ENCODE measurements around the gene MLEC.

Gene MLEC

DNA sequence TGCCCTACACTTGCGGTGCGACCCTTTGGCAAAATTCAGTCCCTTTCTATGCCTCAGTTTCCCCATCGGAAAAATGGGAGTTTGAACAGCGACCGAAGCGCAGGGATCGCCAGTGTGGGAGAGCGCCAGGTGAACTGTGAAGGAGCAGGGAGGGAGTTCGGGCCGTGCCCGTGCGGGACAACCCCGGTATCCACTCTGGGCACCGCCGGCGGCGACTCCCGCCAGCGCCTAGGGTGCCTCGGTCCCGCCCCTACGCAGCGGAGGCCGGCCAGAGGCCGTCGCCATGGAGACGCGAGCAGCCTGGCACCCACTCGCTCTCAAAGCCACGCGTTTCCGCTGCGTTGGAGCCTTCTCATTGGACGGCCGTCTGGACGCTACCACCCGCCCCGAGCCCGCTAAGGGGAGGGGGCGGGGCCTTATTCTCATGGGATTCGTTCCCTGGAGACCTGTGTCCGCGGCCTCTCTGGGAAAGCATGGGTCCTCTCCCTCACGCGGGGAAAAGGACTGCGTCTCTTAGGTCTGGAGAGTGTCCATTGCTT, 729 bp upstream of the MLEC start:
- TF ChIP-seq, protein P1, sequence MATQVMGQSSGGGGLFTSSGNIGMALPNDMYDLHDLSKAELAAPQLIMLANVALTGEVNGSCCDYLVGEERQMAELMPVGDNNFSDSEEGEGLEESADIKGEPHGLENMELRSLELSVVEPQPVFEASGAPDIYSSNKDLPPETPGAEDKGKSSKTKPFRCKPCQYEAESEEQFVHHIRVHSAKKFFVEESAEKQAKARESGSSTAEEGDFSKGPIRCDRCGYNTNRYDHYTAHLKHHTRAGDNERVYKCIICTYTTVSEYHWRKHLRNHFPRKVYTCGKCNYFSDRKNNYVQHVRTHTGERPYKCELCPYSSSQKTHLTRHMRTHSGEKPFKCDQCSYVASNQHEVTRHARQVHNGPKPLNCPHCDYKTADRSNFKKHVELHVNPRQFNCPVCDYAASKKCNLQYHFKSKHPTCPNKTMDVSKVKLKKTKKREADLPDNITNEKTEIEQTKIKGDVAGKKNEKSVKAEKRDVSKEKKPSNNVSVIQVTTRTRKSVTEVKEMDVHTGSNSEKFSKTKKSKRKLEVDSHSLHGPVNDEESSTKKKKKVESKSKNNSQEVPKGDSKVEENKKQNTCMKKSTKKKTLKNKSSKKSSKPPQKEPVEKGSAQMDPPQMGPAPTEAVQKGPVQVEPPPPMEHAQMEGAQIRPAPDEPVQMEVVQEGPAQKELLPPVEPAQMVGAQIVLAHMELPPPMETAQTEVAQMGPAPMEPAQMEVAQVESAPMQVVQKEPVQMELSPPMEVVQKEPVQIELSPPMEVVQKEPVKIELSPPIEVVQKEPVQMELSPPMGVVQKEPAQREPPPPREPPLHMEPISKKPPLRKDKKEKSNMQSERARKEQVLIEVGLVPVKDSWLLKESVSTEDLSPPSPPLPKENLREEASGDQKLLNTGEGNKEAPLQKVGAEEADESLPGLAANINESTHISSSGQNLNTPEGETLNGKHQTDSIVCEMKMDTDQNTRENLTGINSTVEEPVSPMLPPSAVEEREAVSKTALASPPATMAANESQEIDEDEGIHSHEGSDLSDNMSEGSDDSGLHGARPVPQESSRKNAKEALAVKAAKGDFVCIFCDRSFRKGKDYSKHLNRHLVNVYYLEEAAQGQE (IDR thresholded peaks at IDR 0.05; ENCODE audit: insufficient read depth in 1 of 2, low read depth in 2 of 2, low read length in 2 of 2) = no peak
- TF ChIP-seq FOXP2 (optimal IDR thresholded peaks at IDR 0.05; ENCODE audit: borderline replicate concordance, extremely low read depth, extremely low read length, insufficient read depth) (peak; percentile 43), SIN3A (IDR thresholded peaks at IDR 0.05; ENCODE audit: borderline replicate concordance, insufficient read depth, low read length) (no peak), TAF1 (IDR thresholded peaks at IDR 0.05; ENCODE audit: borderline replicate concordance, insufficient read depth, low read length) (no peak), POLR2AphosphoS5 (IDR thresholded peaks at IDR 0.05; ENCODE audit: low read depth, low read length) (no peak)

DNA sequence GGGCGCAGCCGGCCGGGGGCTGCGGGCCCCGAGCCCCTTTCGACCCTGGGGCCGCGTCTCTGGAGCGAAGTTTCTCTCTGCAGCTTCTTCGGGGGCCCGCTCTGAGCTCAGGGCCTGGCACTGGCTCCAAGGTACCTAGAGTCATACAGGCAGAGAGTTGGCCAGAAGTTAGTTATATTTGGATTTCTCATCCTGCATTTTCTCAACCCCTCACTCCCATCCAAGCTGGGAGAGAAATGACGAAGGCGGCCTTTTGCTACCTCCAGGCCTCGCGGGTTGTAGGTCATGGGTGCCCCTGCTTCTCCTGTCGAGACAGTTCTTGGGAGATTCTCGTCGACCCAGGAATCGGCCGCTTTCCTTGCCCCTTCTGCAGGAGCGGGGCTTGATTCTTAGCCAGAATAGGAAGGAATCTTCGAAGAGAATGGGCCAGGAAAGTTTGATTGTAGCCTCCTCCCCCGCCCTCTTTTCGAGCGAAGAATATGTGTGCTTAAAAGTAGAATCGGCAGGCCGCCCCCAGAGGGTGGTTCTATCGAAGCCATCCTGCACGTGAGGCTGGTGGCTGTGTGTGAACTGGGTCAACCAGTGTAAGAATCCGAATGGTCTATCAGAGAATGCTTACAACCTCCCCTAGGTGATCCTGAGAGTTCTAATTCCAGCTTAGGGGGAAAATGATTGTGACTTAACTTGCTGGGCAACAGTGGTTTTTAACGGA, 785 bp downstream of the MLEC start:
- TF ChIP-seq POLR2AphosphoS5 (IDR thresholded peaks at IDR 0.05; ENCODE audit: low read depth, low read length) = no peak
- TF ChIP-seq SIN3A (IDR thresholded peaks at IDR 0.05; ENCODE audit: borderline replicate concordance, insufficient read depth, low read length) = no peak

DNA sequence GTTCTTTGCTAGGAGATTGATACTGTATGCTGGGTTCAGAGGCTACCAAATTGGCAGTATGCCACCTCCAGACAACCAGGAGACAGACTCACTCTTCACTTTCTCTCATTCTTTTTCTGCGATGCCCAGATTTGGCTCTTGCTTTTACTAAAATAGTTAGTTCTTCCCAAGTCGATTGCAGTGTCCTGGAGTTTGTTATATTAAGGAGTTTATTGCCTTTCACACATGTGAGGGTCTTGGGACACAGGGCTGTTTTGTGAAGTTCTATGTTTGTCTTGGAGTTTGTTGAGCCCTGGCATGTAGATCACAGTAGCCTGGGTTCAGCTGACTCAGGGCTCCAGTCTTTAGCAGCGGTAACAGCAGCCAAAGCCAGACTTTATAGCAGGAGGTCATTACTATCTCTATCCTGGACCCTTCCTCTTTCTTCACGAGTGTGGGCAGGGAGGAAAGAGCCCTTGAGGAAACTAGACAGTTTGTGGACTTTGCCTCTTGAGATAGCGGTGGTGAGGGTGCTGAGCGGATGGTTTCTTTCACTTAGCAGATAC, 1.6 kb downstream of the MLEC start:
- TF ChIP-seq POLR2AphosphoS5 (IDR thresholded peaks at IDR 0.05; ENCODE audit: low read depth, low read length) = no peak
- no peak for TF ChIP-seq SIN3A (IDR thresholded peaks at IDR 0.05; ENCODE audit: borderline replicate concordance, insufficient read depth, low read length)
- TF ChIP-seq FOXP2 (optimal IDR thresholded peaks at IDR 0.05; ENCODE audit: borderline replicate concordance, extremely low read depth, extremely low read length, insufficient read depth) = no peak
- no peak for TF ChIP-seq TAF1 (IDR thresholded peaks at IDR 0.05; ENCODE audit: borderline replicate concordance, insufficient read depth, low read length)
- TF ChIP-seq, protein P1 (IDR thresholded peaks at IDR 0.05; ENCODE audit: insufficient read depth in 1 of 2, low read depth in 2 of 2, low read length in 2 of 2) = no peak

DNA sequence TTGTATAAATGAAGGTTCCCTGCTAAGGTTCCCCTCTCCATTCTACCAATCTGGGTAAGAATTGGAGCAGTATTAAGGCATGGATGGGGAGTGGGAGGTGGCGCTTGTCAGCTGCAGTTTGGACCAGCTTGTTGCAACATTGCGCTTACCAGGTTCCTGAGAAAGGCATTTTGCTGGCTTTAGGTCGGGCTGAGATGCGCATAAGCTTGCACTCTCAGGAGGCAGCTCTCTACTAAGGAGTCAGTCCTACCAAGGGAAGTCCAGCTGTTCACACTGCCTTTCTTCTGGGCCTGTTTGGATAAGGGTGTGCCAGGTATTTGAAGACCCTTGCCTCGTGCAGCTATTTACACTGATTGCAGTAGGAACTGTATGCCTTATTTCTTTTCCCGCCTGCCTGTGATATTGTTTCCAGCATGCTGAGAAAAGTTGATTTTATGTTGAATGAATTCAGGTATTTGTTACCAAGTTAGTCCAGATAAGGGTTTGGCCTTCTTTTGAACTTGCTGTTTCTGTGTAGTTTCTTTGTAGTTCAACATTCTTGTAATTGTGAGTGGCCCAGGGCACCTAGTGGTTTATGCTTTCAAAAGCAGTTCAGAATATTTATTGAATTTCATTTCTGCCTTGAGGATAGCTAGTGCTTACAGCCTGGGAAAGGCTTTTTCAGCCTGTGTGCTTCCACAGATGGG, 2.6 kb downstream of the MLEC start:
- TF ChIP-seq FOXP2 (optimal IDR thresholded peaks at IDR 0.05; ENCODE audit: borderline replicate concordance, extremely low read depth, extremely low read length, insufficient read depth) = no peak
- TF ChIP-seq SIN3A (IDR thresholded peaks at IDR 0.05; ENCODE audit: borderline replicate concordance, insufficient read depth, low read length) = no peak
- TF ChIP-seq TAF1 (IDR thresholded peaks at IDR 0.05; ENCODE audit: borderline replicate concordance, insufficient read depth, low read length) = no peak
- TF ChIP-seq, protein P1 (IDR thresholded peaks at IDR 0.05; ENCODE audit: insufficient read depth in 1 of 2, low read depth in 2 of 2, low read length in 2 of 2) = no peak
- no peak for TF ChIP-seq POLR2AphosphoS5 (IDR thresholded peaks at IDR 0.05; ENCODE audit: low read depth, low read length)

DNA sequence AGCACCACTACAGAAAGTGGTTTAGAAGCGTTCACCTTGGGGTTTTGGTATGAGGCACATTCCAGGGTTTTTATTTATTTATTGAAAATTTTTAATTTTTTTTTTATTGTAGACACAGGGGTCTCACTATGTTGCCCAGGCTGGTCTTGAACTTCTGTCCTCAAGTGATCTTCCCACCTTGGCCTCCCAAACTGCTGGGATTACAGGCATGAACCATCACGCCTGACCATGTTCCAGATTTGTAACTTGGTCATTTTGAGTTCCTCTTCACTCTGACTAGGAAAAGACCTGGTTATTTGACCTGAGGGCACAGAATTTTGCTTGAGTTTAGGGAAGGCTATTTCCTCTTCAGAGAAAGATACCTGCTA, 3.1 kb downstream of the MLEC start:
- TF ChIP-seq, protein P1 (IDR thresholded peaks at IDR 0.05; ENCODE audit: insufficient read depth in 1 of 2, low read depth in 2 of 2, low read length in 2 of 2) = no peak
- no peak for TF ChIP-seq POLR2AphosphoS5 (IDR thresholded peaks at IDR 0.05; ENCODE audit: low read depth, low read length)
